Right lobe of liver (tissue), 6 donors: ENCODE measurements around the gene RAB11FIP3. TPM values are rescaled to one million over a fixed set of nuclear protein-coding genes. Genes with fewer than 3 reads are reported as not detected.

Experiments used
- ATAC-seq, 4 donors: fragments of 200-7000 bp; cut with Tn5 transposase; one replicate each; pipeline ENCODE4 v1.9.1; 2020; ENCODE audit warnings: mild to moderate bottlenecking in 4 of 4, moderate library complexity in 4 of 4
- DNase-seq, 3 donors: peaks; one replicate each; pipeline ENCODE4 v3.0.0-alpha.2; 2020
- H3K27ac ChIP-seq, 3 donors: fragments of 200-600 bp; one replicate each; pipeline ENCODE4 v1.8.0; 2022
- H3K27me3 ChIP-seq, 2 donors: fragments of 200-600 bp; one replicate each; pipeline ENCODE4 v1.8.0; 2022
- H3K36me3 ChIP-seq, 4 donors: fragments of 200-600 bp; sonication (generic) in 1 of 4; one replicate each; pipeline versions ENCODE4 v1.5.1 to v1.8.0; 2017 to 2022; ENCODE audit warnings: control low read depth in 1 of 4
- H3K4me1 ChIP-seq, 4 donors: fragments of 200-600 bp; sonication (generic) in 1 of 4; one replicate each; pipeline versions ENCODE4 v1.5.1 to v1.8.0; 2017 to 2022; ENCODE audit warnings: control low read depth in 1 of 4
- H3K4me3 ChIP-seq, 3 donors: fragments of 200-600 bp; one replicate each; pipeline ENCODE4 v1.8.0; 2022
- H3K9me3 ChIP-seq, 4 donors: fragments of 200-600 bp; sonication (generic) in 1 of 4; one replicate each; pipeline versions ENCODE4 v1.5.1 to v1.8.0; 2017 to 2022; ENCODE audit warnings: control low read depth in 1 of 4
- POLR2A ChIP-seq: fragments of 450-650 bp; IDR thresholded peaks from one replicate; pipeline ENCODE4 v1.6.1; 2017; ENCODE audit warnings: antibody characterized with exemption, mild to moderate bottlenecking
- WGBS: methylation state at CpG from one replicate; pipeline ENCODE4 v1.1.6; 2018; ENCODE audit warnings: low coverage, low lambda C conversion rate; ENCODE audit not compliant: insufficient coverage; ENCODE audit errors: missing lambda C conversion rate; 5-methylcytosine and 5-hydroxymethylcytosine counted together
- intact Hi-C, 2 donors: fragments of 100-400 bp; cut with DNase I; formaldehyde crosslinking; loops; one replicate each; pipeline versions ENCODE4 v1.11.2 to v1.14.1; 2022
- total RNA-seq, 6 experiments: library from RNA; depleted of rRNA in 2 of 6; stranded (reverse); fragments of >200 nt in 2 of 6; fragmentation: NEBNext Ultra II Directional in 3 of 6; extraction: Animal tissue kit (Norgen Biotek cat#: 25700) in 3 of 6; gene quantifications; one replicate each; pipeline versions ENCODE4 v1.1.0 to v1.2.4, GENCODE V29; 2016 to 2023
- TF ChIP-seq, protein P1 (sequence below), 4 donors: fragments of 200-600 bp in 3 of 4; fragments of 450-650 bp in 1 of 4; IDR thresholded peaks; one replicate each; pipeline versions ENCODE4 v1.5.1 to v1.8.0; 2016 to 2022; ENCODE audit warnings: antibody characterized with exemption in 4 of 4, mild to moderate bottlenecking in 2 of 4
- donor health status: DM: no; HTN: yes; CAD: no.
- donor health status: DM: no; HTN: no; CAD: no.
- donor health status: DM: no; HTN: no; CAD: no.
- donor health status: DM: no; HTN: yes; CAD: no.
- donor health status: DM: no; HTN: yes; CAD: no.

RAB11FIP3 gene
- total RNA-seq, 6 experiments from 2014 or later, result 19.5 to 38.3 (median 25.5) TPM

GRCh38 chr16:391885-392335 is 33.5 kb upstream of the RAB11FIP3 start:
- Histone ChIP-seq H3K9me3 (no peaks in the 10 kb centered on the region), H3K27me3 (no peaks in the 10 kb centered on the region), H3K4me3 (no peak overlapping the region), H3K27ac (no peak overlapping the region), H3K36me3 (no peaks in the 10 kb centered on the region), H3K4me1 (no peaks in the 10 kb centered on the region)
- intact Hi-C loops, result loop anchor here in 1 of 2 donors (10.0 kb wide), 1 partner anchor 103 kb away; no protein-coding TSS in a partner anchor
- no CpG with 5 or more reads among the region's 7 CpGs for WGBS
- DNase-seq (peak in 1 of 3 donors; percentile 64), ATAC-seq (peak; percentile 87 to 92 (median 90))
- no peak for TF ChIP-seq POLR2A
- TF ChIP-seq, protein P1, sequence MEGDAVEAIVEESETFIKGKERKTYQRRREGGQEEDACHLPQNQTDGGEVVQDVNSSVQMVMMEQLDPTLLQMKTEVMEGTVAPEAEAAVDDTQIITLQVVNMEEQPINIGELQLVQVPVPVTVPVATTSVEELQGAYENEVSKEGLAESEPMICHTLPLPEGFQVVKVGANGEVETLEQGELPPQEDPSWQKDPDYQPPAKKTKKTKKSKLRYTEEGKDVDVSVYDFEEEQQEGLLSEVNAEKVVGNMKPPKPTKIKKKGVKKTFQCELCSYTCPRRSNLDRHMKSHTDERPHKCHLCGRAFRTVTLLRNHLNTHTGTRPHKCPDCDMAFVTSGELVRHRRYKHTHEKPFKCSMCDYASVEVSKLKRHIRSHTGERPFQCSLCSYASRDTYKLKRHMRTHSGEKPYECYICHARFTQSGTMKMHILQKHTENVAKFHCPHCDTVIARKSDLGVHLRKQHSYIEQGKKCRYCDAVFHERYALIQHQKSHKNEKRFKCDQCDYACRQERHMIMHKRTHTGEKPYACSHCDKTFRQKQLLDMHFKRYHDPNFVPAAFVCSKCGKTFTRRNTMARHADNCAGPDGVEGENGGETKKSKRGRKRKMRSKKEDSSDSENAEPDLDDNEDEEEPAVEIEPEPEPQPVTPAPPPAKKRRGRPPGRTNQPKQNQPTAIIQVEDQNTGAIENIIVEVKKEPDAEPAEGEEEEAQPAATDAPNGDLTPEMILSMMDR (IDR thresholded peaks at IDR 0.05), result peak; percentile 56 to 82 (median 70)

DNA sequence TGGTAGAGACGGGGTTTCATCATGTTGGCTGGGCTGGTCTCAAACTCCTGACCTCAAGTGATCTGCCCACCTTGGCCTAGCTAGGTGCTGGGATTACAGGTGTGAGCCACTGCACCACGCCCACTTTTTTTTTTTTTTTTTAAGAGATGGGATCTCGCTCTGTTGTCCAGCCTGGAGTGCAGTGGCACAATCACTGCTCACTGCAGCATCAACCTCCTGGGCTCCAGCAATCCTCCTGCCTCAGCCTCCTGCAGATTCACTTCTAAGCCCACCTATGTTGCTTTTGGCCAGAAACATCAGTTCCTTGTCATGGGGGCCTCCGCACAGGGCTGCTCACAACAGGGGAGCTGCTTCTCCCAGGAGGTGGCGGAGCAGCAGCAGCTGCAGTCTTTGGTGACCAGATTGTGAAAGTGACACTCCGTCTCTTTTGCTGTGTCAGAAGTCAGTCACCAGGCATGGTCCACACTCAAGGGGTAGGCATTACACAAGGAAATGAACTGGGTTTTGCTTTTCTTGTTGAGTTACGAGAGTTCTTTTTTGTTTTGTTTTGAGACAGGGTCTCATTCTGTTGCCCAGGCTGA is 32.9 kb upstream of the RAB11FIP3 start:
- intact Hi-C loops, result loop anchor here in 1 of 2 donors (10.0 kb wide), 1 partner anchor 102 kb away; no protein-coding TSS in a partner anchor
- 80% methylated on average over 5 of the region's 7 CpGs for WGBS

DNA sequence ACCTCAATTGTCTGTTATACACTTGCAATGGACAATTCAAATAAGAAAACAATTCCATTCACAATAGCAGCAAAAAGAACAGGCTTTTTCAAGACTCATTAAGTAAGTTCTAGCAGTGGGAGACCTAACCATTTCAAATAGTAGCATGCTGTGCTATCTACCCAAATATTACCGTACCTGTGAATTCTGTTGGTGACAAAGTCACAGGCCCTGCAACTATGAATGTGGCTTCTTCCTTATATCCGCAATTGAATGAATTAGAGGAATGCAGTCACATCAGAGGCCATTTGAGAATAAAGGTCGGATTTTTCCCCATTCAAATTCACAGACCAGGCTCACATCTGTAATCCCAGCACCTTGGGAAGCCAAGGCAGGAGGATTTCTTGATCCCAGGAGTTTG is 29.2 kb upstream of the RAB11FIP3 start:
- DNase-seq (no peak), ATAC-seq (no peak)
- Histone ChIP-seq H3K36me3 (no peaks in the 10 kb centered on the region), H3K4me1 (peaks cover 0 to 6% (median 0%) of the 10 kb centered on the region in 4 donors), H3K27me3 (no peaks in the 10 kb centered on the region), H3K27ac (no peak overlapping the region), H3K9me3 (no peaks in the 10 kb centered on the region), H3K4me3 (no peak overlapping the region)
- no peak for TF ChIP-seq POLR2A
- TF ChIP-seq, protein P1 (IDR thresholded peaks at IDR 0.05), result no peak
- intact Hi-C loops, result loop anchor here in 1 of 2 donors (10.0 kb wide), 1 partner anchor 99 kb away; no protein-coding TSS in a partner anchor
- 26% methylated on average over 3 of the region's 3 CpGs for WGBS

More for the DNA sequence above, 32.9 kb upstream of the RAB11FIP3 start:
- no peak overlapping the region for H3K4me3 ChIP-seq
- TF ChIP-seq, protein P1 (IDR thresholded peaks at IDR 0.05), result peak in 1 of 4 donors; percentile 4
- TF ChIP-seq POLR2A, result no peak
- no peak overlapping the region for H3K27ac ChIP-seq
- H3K36me3 ChIP-seq, result no peaks in the 10 kb centered on the region
- no peaks in the 10 kb centered on the region for H3K9me3 ChIP-seq
- H3K4me1 ChIP-seq, result no peaks in the 10 kb centered on the region
- H3K27me3 ChIP-seq, result no peaks in the 10 kb centered on the region
- peak in 3 of 4 donors; percentile 24 to 42 (median 39) for ATAC-seq
- DNase-seq, result no peak

GRCh38 chr16:396605-397004 is 28.8 kb upstream of the RAB11FIP3 start:
- peak overlapping the region; percentile 12 to 65 (median 41) for H3K4me3 ChIP-seq
- ATAC-seq, result peak in 2 of 4 donors; percentile 11 to 42
- DNase-seq, result peak in 1 of 3 donors; percentile 49
- intact Hi-C loops, result loop anchor here in 1 of 2 donors (10.0 kb wide), 1 partner anchor 98 kb away; no protein-coding TSS in a partner anchor
- 7% methylated on average over 21 of the region's 22 CpGs for WGBS
- peaks cover 0 to 6% (median 0%) of the 10 kb centered on the region in 4 donors for H3K4me1 ChIP-seq
- H3K27me3 ChIP-seq, result no peaks in the 10 kb centered on the region
- no peaks in the 10 kb centered on the region for H3K36me3 ChIP-seq
- H3K9me3 ChIP-seq, result no peaks in the 10 kb centered on the region
- H3K27ac ChIP-seq, result peak overlapping the region in 1 of 3 donors; percentile 43
- no peak for TF ChIP-seq POLR2A
- TF ChIP-seq, protein P1 (IDR thresholded peaks at IDR 0.05), result no peak
